IgD-negative memory B cell (primary cell): ENCODE results near the gene PABPC1L. TPM values are rescaled to one million over a fixed set of nuclear protein-coding genes. Genes with fewer than 3 reads are reported as not detected.

Experiments
- H3K27ac Mint-ChIP-seq, 3 donors: one replicate each; pipeline ENCODE4 v1.8.0; 2020 to 2022; ENCODE audit warnings: mild to moderate bottlenecking in 3 of 3, mixed read lengths in 3 of 3, moderate library complexity in 1 of 3
- H3K27me3 Mint-ChIP-seq: one replicate; pipeline ENCODE4 v1.8.0; 2021; ENCODE audit warnings: mixed read lengths
- H3K36me3 Mint-ChIP-seq: one replicate; pipeline ENCODE4 v1.8.0; 2020; ENCODE audit warnings: mild to moderate bottlenecking, mixed read lengths
- H3K4me1 Mint-ChIP-seq, 3 donors: one replicate each; pipeline ENCODE4 v1.8.0; 2020 to 2022; ENCODE audit warnings: mixed read lengths in 3 of 3, mild to moderate bottlenecking in 1 of 3
- H3K4me3 Mint-ChIP-seq, 4 donors: one replicate each; pipeline ENCODE4 v1.8.0; 2020 to 2022; ENCODE audit warnings: mild to moderate bottlenecking in 4 of 4, mixed read lengths in 4 of 4, moderate library complexity in 3 of 4
- H3K9me3 Mint-ChIP-seq, 3 donors: one replicate each; pipeline ENCODE4 v1.8.0; 2020 to 2021; ENCODE audit warnings: mixed read lengths in 3 of 3, mild to moderate bottlenecking in 1 of 3
- polyA plus RNA-seq: library from polyadenylated mRNA; unstranded; fragments of 300-500 nt; fragmentation: Illumina TruSeq; gene quantifications from one replicate; pipeline ENCODE4 v1.2.3, GENCODE V29; 2021

Gene PABPC1L
- polyA plus RNA-seq, 1 donor from 2014 or later = 3.4 TPM

GRCh38 chr20:44988631-44989171 is 78.8 kb downstream of the PABPC1L start:
- no peak overlapping the region for H3K4me3 Mint-ChIP-seq
- H3K36me3 Mint-ChIP-seq = peaks cover 9% of the 10 kb centered on the region
- H3K27me3 Mint-ChIP-seq = no peaks in the 10 kb centered on the region
- H3K4me1 Mint-ChIP-seq = peaks cover 34 to 51% (median 48%) of the 10 kb centered on the region in 3 donors
- no peaks in the 10 kb centered on the region for H3K9me3 Mint-ChIP-seq
- peak overlapping the region; percentile 4 to 64 (median 60) for H3K27ac Mint-ChIP-seq

Other genes starting within 250 kb of the PABPC1L start
- gene CCN5, start 194.7 kb upstream of the PABPC1L start, polyA plus RNA-seq = not detected
- gene KCNK15, start 164.2 kb upstream of the PABPC1L start, polyA plus RNA-seq = not detected
- gene RIMS4, start 99.5 kb upstream of the PABPC1L start, polyA plus RNA-seq = not detected
- gene YWHAB, start 24.4 kb upstream of the PABPC1L start, polyA plus RNA-seq = 505 TPM
- gene TOMM34, start 50.3 kb downstream of the PABPC1L start, polyA plus RNA-seq = 33.0 TPM
- 131 TPM for gene STK4, start 56.5 kb downstream of the PABPC1L start, polyA plus RNA-seq
- not detected for gene KCNS1, start 191.1 kb downstream of the PABPC1L start, polyA plus RNA-seq
- not detected for gene WFDC5, start 205.1 kb downstream of the PABPC1L start, polyA plus RNA-seq
- gene WFDC12, start 214.4 kb downstream of the PABPC1L start, polyA plus RNA-seq = not detected